HepG2 (cell line): Measurements from ENCODE around the gene ADAM10. TPM values are rescaled to one million over a fixed set of nuclear protein-coding genes. Genes with fewer than 3 reads are reported as not detected.

ENCODE experiments used
- ATAC-seq: fragments of 200-7000 bp; cut with Tn5 transposase; 3 replicates; pipeline ENCODE4 v1.9.1; 2020; ENCODE audit warnings: mild to moderate bottlenecking, moderate library complexity
- BruUV-seq: library from RNA; stranded (reverse); fragments of 400-500 nt; replicated peaks from 2 replicates; lab custom pipeline; 2021; lab: Mats Ljungman, UMichigan
- CTCF ChIA-PET: fragments of 300-600 bp; formaldehyde crosslinking; extraction: SDS; loops from one replicate; lab custom pipeline; 2021; ENCODE audit warnings: low total read pairs, inconsistent platforms, low intra/inter-chr PET ratio; lab: Yijun Ruan, JAX
- POLR2A ChIA-PET: fragments of 350-600 bp; sonication (Branson Sonifier 250); formaldehyde crosslinking; loops from one replicate; lab custom pipeline; 2020; ENCODE audit warnings: antibody characterized with exemption, inconsistent platforms; lab: Yijun Ruan, JAX
- DNase-seq: peaks from one replicate; pipeline ENCODE4 v3.0.0-alpha.2; 2015; ENCODE audit warnings: low spot score
- FAIRE-seq: peaks from 3 replicates; lab custom pipeline; 2011; peaks lifted over from hg19 to GRCh38; lab: Jason Lieb, UNC
- H2AFZ ChIP-seq: one replicate; pipeline ENCODE4 v1.6.1; 2011; ENCODE audit warnings: low read length, inconsistent platforms
- H3K27ac ChIP-seq: fragments of 300-600 bp; 3 replicates; pipeline ENCODE4 v1.8.0; 2011; ENCODE audit warnings: mixed run types, mild to moderate bottlenecking, mixed read lengths, low read length, inconsistent platforms; ENCODE audit not compliant: insufficient read depth; ENCODE audit errors: extremely low read length
- H3K27me3 ChIP-seq, 2 experiments: fragments of 200-600 bp in 1 of 2; 2 replicates in 1 of 2; 3 replicates in 1 of 2; pipeline versions ENCODE4 v1.6.0 to v1.8.0; 2011; ENCODE audit warnings: low read length in 2 of 2, mild to moderate bottlenecking in 2 of 2, moderate library complexity in 2 of 2, inconsistent platforms in 1 of 2; ENCODE audit not compliant: insufficient read depth in 2 of 2, control insufficient read depth in 1 of 2
- H3K36me3 ChIP-seq, 2 experiments: fragments of 200-600 bp in 1 of 2; replicated peaks in 1 of 2; 2 replicates in 1 of 2; 3 replicates in 1 of 2; pipeline versions ENCODE4 v1.5.1 to v1.8.0; 2011; ENCODE audit warnings: low read length in 2 of 2, inconsistent platforms in 1 of 2; ENCODE audit not compliant: insufficient read depth in 2 of 2, control insufficient read depth in 1 of 2
- H3K4me1 ChIP-seq: 2 replicates; pipeline ENCODE4 v1.5.1; 2012; ENCODE audit warnings: low read length, inconsistent platforms; ENCODE audit not compliant: insufficient read depth
- H3K4me2 ChIP-seq: 2 replicates; pipeline ENCODE4 v1.6.0; 2011; ENCODE audit warnings: low read depth, low read length, inconsistent platforms
- H3K4me3 ChIP-seq, 3 experiments: fragments of 200-600 bp in 1 of 3; sonication (generic), shearing (Covaris generic) in 1 of 3; replicated peaks in 1 of 3; 2 replicates each; pipeline ENCODE4 v1.5.1; 2011 to 2016; ENCODE audit warnings: low read length in 3 of 3, inconsistent platforms in 2 of 3, low read depth in 2 of 3, mild to moderate bottlenecking in 2 of 3, control low read depth in 1 of 3, mixed read lengths in 1 of 3; ENCODE audit not compliant: insufficient read depth in 1 of 3
- H3K79me2 ChIP-seq: one replicate; pipeline ENCODE4 v1.6.1; 2011; ENCODE audit warnings: low read length, inconsistent platforms; ENCODE audit not compliant: insufficient read depth
- H3K9ac ChIP-seq: 2 replicates; pipeline ENCODE4 v1.6.0; 2011; ENCODE audit warnings: mild to moderate bottlenecking, low read depth, low read length, inconsistent platforms; ENCODE audit not compliant: insufficient read depth
- H3K9me3 ChIP-seq: 2 replicates; pipeline ENCODE4 v1.5.1; 2012; ENCODE audit warnings: mild to moderate bottlenecking, low read length
- H4K20me1 ChIP-seq: 2 replicates; pipeline ENCODE4 v1.6.0; 2011; ENCODE audit warnings: inconsistent platforms, mild to moderate bottlenecking, low read length, moderate library complexity; ENCODE audit not compliant: insufficient read depth
- CEBPG ChIP-seq: IDR thresholded peaks from 2 replicates; pipeline ENCODE4 v1.6.1; 2016
- KLF6 ChIP-seq: IDR thresholded peaks from 2 replicates; pipeline ENCODE4 v1.8.0; 2016; ENCODE audit warnings: missing biosample characterization, missing genetic modification reagents
- MED1 ChIP-seq: sonication (generic); formaldehyde crosslinking; IDR thresholded peaks from 2 replicates; pipeline ENCODE4 v1.4.0; 2020; ENCODE audit warnings: missing genetic modification reagents
- NR2F2 ChIP-seq: IDR thresholded peaks from 2 replicates; pipeline ENCODE4 v1.6.1; 2012; ENCODE audit warnings: low read depth, inconsistent platforms, borderline replicate concordance
- SAFB2 ChIP-seq: sonication (generic); formaldehyde crosslinking; IDR thresholded peaks from 2 replicates; pipeline ENCODE4 v1.5.1; 2020; ENCODE audit warnings: missing genetic modification reagents, low read depth, mild to moderate bottlenecking, borderline replicate concordance
- TCF7L2 ChIP-seq: IDR thresholded peaks from 2 replicates; pipeline ENCODE4 v1.6.1; 2011; ENCODE audit warnings: mild to moderate bottlenecking, low read depth, low read length, moderate library complexity
- ZBTB7B ChIP-seq: sonication (generic); formaldehyde crosslinking; IDR thresholded peaks from 2 replicates; pipeline ENCODE4 v1.4.0; 2020; ENCODE audit warnings: missing genetic modification reagents
- ZNF333 ChIP-seq: sonication (generic); formaldehyde crosslinking; IDR thresholded peaks from 2 replicates; pipeline ENCODE4 v1.4.0; 2020; ENCODE audit warnings: mild to moderate bottlenecking, missing genetic modification reagents, borderline replicate concordance
- ZNF670 ChIP-seq: sonication (generic); formaldehyde crosslinking; IDR thresholded peaks from 2 replicates; pipeline ENCODE4 v1.8.0; 2022; ENCODE audit warnings: mild to moderate bottlenecking, missing genetic modification reagents, borderline replicate concordance
- WGBS: methylation state at CpG from one replicate; pipeline ENCODE4 v1.1.6; 2017; ENCODE audit warnings: low lambda C conversion rate; 5-methylcytosine and 5-hydroxymethylcytosine counted together
- in situ Hi-C: cut with HindIII; loops from 2 replicates; pipeline ENCODE4 v1.10.0; 2017; ENCODE audit warnings: low pct_unique_long_range_greater_than_20kb; ENCODE audit not compliant: extremely low pct_ligation_motif_present
- intact Hi-C: fragments of 100-400 bp; cut with micrococcal nuclease; formaldehyde crosslinking; loops from one replicate; pipeline ENCODE4 v1.10.0; 2022; ENCODE audit not compliant: unreplicated experiment
- polyA plus RNA-seq, 8 experiments: library from polyadenylated mRNA; depleted of rRNA in 3 of 8; stranded (reverse) in 7 of 8; unstranded in 1 of 8; fragments of >200 nt; fragmentation: Illumina TruSeq in 4 of 8; extraction: Trizol in 4 of 8; gene quantifications; 2 replicates each; pipeline versions ENCODE4 v1.2.1 to v1.2.3, GENCODE V29; 2011 to 2016; ENCODE audit warnings: low read depth in 4 of 8, missing spikeins in 1 of 8, mixed read lengths in 1 of 8; ENCODE audit not compliant: insufficient read depth in 1 of 8
- total RNA-seq, 5 experiments: library from RNA; depleted of rRNA; stranded (reverse); fragments of >200 nt; fragmentation: Illumina TruSeq; extraction: Trizol; gene quantifications; 2 replicates each; pipeline ENCODE4 v1.2.3, GENCODE V29; 2016; ENCODE audit warnings: low read depth in 1 of 5
- TF ChIP-seq, protein P1 (sequence below), 2 experiments: sonication (generic) in 1 of 2; formaldehyde crosslinking in 1 of 2; IDR thresholded peaks; 2 replicates each; pipeline versions ENCODE4 v1.5.1 to v1.6.1; 2011 to 2020; ENCODE audit warnings: borderline replicate concordance in 1 of 2, low read depth in 1 of 2, low read length in 1 of 2, mild to moderate bottlenecking in 1 of 2, missing genetic modification reagents in 1 of 2, moderate library complexity in 1 of 2
- TF ChIP-seq, protein P2 (sequence below): sonication (generic); formaldehyde crosslinking; IDR thresholded peaks from 2 replicates; pipeline ENCODE4 v1.9.0; 2021; ENCODE audit warnings: missing genetic modification reagents, mild to moderate bottlenecking, borderline replicate concordance
- TF ChIP-seq, protein P3 (sequence below): sonication (generic); formaldehyde crosslinking; IDR thresholded peaks from 2 replicates; pipeline ENCODE4 v1.9.0; 2021; ENCODE audit warnings: missing genetic modification reagents, borderline replicate concordance
- TF ChIP-seq, protein P4 (sequence below): sonication (generic); formaldehyde crosslinking; IDR thresholded peaks from 2 replicates; pipeline ENCODE4 v1.4.0; 2020; ENCODE audit warnings: missing genetic modification reagents, borderline replicate concordance
- TF ChIP-seq, protein P5 (sequence below): IDR thresholded peaks from 2 replicates; pipeline ENCODE4 v1.6.1; 2016; ENCODE audit warnings: missing biosample characterization, missing genetic modification reagents, low read depth
- TF ChIP-seq, protein P6 (sequence below): sonication (generic); formaldehyde crosslinking; IDR thresholded peaks from 2 replicates; pipeline ENCODE4 v1.8.0; 2022; ENCODE audit warnings: missing genetic modification reagents, mild to moderate bottlenecking, inconsistent platforms, borderline replicate concordance

Gene ADAM10
- total and polyA plus RNA-seq, 2 of the 13 experiments (the other 11 are each of a cell fraction or from before 2014, with no cell fraction given), result 92.7 to 125 TPM

DNA sequence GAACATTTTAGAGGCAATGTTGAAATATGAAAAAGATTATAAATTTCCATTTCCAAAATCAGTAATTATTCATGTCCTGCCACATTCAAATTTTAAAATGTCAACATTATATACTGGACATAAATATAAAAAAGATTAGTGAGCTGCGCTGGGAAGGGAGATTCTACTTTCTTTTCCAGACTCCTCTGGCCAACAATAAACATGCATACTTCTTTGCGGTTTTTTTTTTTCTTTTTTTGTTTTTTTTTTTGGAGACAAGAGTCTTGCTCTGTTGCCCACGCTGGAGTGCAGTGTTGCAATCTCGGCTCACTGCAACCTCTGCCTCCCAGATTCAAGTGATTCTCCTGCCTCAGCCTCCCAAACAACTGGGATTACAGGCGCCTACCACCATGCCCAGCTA is 105.5 kb downstream of the ADAM10 start:
- Histone ChIP-seq H3K27ac (no peak overlapping the region), H3K4me1 (no peaks in the 10 kb centered on the region), H3K36me3 (peaks cover 4 to 39% of the 10 kb centered on the region in 2 experiments; a peak in 3 of 5 replicates), H3K4me3 (no peak overlapping the region), H3K79me2 (no peaks in the 10 kb centered on the region), H3K9ac (no peak overlapping the region), H2AFZ (no peak overlapping the region), H3K4me2 (no peak overlapping the region), H3K27me3 (no peaks in the 10 kb centered on the region), H4K20me1 (no peaks in the 10 kb centered on the region), H3K9me3 (no peaks in the 10 kb centered on the region)
- BruUV-seq, result no TSS peak
- ChIA-PET POLR2A (no interaction called here), CTCF (no interaction called here)
- ATAC-seq, result no peak
- in situ Hi-C loops, result no loop called here
- DNase-seq, result no peak
- WGBS, result 97% methylated on average over 5 of the region's 5 CpGs
- no peak for FAIRE-seq
- intact Hi-C loops, result no loop called here
- no peak for TF ChIP-seq NR2F2
- no peak for TF ChIP-seq MED1 (CRISPR knock-in tag)
- TF ChIP-seq, protein P1, sequence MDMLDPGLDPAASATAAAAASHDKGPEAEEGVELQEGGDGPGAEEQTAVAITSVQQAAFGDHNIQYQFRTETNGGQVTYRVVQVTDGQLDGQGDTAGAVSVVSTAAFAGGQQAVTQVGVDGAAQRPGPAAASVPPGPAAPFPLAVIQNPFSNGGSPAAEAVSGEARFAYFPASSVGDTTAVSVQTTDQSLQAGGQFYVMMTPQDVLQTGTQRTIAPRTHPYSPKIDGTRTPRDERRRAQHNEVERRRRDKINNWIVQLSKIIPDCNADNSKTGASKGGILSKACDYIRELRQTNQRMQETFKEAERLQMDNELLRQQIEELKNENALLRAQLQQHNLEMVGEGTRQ (IDR thresholded peaks at IDR 0.05; ENCODE audit: low read depth, low read length), result no peak
- TF ChIP-seq, protein P1 (CRISPR knock-in tag; IDR thresholded peaks at IDR 0.05; ENCODE audit: borderline replicate concordance), result no peak
- TF ChIP-seq, protein P2, sequence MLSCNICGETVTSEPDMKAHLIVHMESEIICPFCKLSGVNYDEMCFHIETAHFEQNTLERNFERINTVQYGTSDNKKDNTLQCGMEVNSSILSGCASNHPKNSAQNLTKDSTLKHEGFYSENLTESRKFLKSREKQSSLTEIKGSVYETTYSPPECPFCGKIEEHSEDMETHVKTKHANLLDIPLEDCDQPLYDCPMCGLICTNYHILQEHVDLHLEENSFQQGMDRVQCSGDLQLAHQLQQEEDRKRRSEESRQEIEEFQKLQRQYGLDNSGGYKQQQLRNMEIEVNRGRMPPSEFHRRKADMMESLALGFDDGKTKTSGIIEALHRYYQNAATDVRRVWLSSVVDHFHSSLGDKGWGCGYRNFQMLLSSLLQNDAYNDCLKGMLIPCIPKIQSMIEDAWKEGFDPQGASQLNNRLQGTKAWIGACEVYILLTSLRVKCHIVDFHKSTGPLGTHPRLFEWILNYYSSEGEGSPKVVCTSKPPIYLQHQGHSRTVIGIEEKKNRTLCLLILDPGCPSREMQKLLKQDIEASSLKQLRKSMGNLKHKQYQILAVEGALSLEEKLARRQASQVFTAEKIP (CRISPR knock-in tag), result no peak
- no peak for TF ChIP-seq TCF7L2
- TF ChIP-seq, protein P3, sequence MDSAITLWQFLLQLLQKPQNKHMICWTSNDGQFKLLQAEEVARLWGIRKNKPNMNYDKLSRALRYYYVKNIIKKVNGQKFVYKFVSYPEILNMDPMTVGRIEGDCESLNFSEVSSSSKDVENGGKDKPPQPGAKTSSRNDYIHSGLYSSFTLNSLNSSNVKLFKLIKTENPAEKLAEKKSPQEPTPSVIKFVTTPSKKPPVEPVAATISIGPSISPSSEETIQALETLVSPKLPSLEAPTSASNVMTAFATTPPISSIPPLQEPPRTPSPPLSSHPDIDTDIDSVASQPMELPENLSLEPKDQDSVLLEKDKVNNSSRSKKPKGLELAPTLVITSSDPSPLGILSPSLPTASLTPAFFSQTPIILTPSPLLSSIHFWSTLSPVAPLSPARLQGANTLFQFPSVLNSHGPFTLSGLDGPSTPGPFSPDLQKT, result no peak
- no peak for TF ChIP-seq SAFB2 (CRISPR knock-in tag)
- no peak for TF ChIP-seq ZBTB7B
- no peak for TF ChIP-seq ZNF670
- TF ChIP-seq, protein P4, sequence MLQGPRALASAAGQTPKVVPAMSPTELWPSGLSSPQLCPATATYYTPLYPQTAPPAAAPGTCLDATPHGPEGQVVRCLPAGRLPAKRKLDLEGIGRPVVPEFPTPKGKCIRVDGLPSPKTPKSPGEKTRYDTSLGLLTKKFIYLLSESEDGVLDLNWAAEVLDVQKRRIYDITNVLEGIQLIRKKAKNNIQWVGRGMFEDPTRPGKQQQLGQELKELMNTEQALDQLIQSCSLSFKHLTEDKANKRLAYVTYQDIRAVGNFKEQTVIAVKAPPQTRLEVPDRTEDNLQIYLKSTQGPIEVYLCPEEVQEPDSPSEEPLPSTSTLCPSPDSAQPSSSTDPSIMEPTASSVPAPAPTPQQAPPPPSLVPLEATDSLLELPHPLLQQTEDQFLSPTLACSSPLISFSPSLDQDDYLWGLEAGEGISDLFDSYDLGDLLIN (CRISPR knock-in tag), result no peak
- TF ChIP-seq CEBPG (CRISPR knock-in tag), result no peak
- no peak for TF ChIP-seq KLF6 (CRISPR knock-in tag)
- TF ChIP-seq, protein P5, sequence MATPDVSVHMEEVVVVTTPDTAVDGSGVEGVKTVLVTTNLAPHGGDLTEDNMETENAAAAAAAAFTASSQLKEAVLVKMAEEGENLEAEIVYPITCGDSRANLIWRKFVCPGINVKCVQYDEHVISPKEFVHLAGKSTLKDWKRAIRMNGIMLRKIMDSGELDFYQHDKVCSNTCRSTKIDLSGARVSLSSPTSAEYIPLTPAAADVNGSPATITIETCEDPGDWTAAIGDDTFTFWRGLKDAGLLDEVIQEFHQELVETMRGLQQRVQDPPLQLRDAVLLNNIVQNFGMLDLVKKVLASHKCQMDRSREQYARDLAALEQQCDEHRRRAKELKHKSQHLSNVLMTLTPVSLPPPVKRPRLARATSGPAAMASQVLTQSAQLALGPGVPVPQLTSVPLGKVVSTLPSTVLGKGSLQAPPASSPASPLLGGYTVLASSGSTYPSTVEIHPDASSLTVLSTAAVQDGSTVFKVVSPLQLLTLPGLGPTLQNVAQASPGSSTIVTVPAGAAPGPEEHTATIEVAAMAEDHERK (CRISPR knock-in tag), result no peak
- TF ChIP-seq ZNF333 (CRISPR knock-in tag), result no peak
- TF ChIP-seq, protein P6, sequence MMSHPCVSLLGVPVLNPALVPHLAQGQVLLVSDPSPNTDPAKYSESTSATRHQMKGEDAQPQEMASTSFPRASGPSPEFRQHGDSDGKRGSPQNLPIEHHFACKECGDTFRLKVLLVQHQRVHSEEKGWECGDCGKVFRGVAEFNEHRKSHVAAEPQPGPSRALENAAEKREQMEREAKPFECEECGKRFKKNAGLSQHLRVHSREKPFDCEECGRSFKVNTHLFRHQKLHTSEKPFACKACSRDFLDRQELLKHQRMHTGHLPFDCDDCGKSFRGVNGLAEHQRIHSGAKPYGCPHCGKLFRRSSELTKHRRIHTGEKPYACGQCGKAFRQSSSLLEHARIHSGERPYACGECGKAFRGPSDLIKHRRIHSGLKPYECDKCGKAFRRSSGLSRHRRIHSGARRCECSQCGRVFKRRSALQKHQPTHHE, result no peak
